SU-DHL-6 (cell line): ENCODE results near the gene ZNF195.
"Not testable (repeated sequence)": the region's sequence is repeated elsewhere in the genome, so short reads cannot be mapped to it uniquely, and the experiment has no call there.

Source experiments
- CTCF ChIP-seq: fragments of 200-600 bp; sonication (generic); IDR thresholded peaks from one replicate; pipeline ENCODE4 v1.5.1; 2017; ENCODE audit warnings: antibody characterized with exemption, mild to moderate bottlenecking, low read length, moderate library complexity; ENCODE audit not compliant: insufficient read depth, poor library complexity, severe bottlenecking
- EZH2phosphoT487 ChIP-seq: fragments of 200-600 bp; sonication (generic), shearing (Covaris generic); conservative IDR thresholded peaks from 2 replicates; pipeline ENCODE4 v1.6.1; 2018; ENCODE audit warnings: mild to moderate bottlenecking, antibody characterized with exemption, low read length, moderate library complexity, mixed read lengths

- not testable (repeated sequence) for TF ChIP-seq EZH2phosphoT487, CTCF
Measured at GRCh38 chr11:3402181-3402860, 23.4 kb upstream of the ZNF195 start.
